Measurements from ENCODE around the gene PPY. TPM values are rescaled to one million over a fixed set of nuclear protein-coding genes. Genes with fewer than 3 reads are reported as not detected.

The PPY gene, protein sequence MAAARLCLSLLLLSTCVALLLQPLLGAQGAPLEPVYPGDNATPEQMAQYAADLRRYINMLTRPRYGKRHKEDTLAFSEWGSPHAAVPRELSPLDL
- not detected for total RNA-seq
- polyA plus RNA-seq (2013, experiment 1 of 2) = not detected
- not detected for polyA plus RNA-seq (2013, experiment 2 of 2)
- long read RNA-seq, experiment 1 = 0 reads
- long read RNA-seq, experiment 2 = 0 reads
- long read RNA-seq, experiment 3 = 0 reads
- long read RNA-seq, experiment 4 = 0 reads

DNA sequence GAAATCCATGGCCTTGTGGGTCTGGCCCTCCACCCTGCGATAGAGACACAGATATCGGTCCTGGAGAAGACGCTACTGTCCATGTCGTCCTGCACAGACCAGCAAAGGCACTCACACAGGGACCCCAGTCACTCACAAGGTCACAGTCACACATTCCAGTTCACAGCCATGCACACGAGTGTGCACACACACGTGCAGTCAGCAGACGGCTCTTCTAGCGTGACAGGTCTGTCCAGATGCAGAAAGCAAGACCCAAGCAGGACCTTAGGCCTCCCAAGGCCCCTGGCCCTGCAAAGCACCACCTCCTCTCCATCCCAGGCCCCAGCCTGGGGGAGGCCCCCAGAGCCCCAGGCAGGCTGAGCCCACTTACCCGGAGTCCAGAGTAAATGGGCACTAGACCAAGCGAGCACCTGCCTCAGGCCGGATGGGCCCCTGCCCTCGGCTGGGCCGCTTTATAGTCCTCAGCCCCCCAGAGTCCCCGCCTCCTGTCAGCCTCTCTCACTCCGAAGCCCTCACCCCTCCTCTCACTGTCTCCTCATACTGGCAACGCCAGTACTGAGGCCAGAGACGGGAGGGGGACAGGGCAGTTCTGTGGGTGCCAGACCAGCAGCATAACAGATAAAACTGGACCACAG lies at the start of gene PPY:
PPY (minus strand) TSS at position 426 of the 635 bp plus-strand sequence. CDS start 822 bp downstream, outside the sequence.
- H3K27me3 ChIP-seq (ENCODE audit: control insufficient read depth, insufficient read depth, low read length, poor library complexity, severe bottlenecking) = peaks cover 27% of the 10 kb centered on the region
- peak; percentile 59 for DNase-seq
- H3K4me1 ChIP-seq (ENCODE audit: control insufficient read depth, insufficient read depth, low read length) = no peaks in the 10 kb centered on the region
- Mint-ChIP-seq H3K4me3 (no peak within 1 kb of the TSS), H3K4me1 (peaks cover 2% of the 10 kb centered on the region), H3K9me3 (no peaks in the 10 kb centered on the region), H3K27ac (no peak within 1 kb of the TSS), H3K27me3 (ENCODE audit: insufficient read depth) (peaks cover 30% of the 10 kb centered on the region), H3K36me3 (ENCODE audit: low read depth) (no peaks in the 10 kb centered on the region)
- no peaks in the 10 kb centered on the region for H3K9me3 ChIP-seq (ENCODE audit: control insufficient read depth, low read length)
- WGBS, 2 experiments (ENCODE audit: insufficient coverage in 1 of 2, insufficient read length in 1 of 2) = 84 to 88% methylated on average over 7 to 17 of the region's 17 CpGs
- H3K4me3 ChIP-seq (ENCODE audit: low read length) = no peak within 1 kb of the TSS
- H3K27ac ChIP-seq (ENCODE audit: low read depth, low read length) = no peak within 1 kb of the TSS
- TF ChIP-seq, protein P1, sequence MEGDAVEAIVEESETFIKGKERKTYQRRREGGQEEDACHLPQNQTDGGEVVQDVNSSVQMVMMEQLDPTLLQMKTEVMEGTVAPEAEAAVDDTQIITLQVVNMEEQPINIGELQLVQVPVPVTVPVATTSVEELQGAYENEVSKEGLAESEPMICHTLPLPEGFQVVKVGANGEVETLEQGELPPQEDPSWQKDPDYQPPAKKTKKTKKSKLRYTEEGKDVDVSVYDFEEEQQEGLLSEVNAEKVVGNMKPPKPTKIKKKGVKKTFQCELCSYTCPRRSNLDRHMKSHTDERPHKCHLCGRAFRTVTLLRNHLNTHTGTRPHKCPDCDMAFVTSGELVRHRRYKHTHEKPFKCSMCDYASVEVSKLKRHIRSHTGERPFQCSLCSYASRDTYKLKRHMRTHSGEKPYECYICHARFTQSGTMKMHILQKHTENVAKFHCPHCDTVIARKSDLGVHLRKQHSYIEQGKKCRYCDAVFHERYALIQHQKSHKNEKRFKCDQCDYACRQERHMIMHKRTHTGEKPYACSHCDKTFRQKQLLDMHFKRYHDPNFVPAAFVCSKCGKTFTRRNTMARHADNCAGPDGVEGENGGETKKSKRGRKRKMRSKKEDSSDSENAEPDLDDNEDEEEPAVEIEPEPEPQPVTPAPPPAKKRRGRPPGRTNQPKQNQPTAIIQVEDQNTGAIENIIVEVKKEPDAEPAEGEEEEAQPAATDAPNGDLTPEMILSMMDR (conservative IDR thresholded peaks at IDR 0.05) = no peak
- H3K9ac ChIP-seq (ENCODE audit: extremely low read depth, low read length, poor library complexity, severe bottlenecking) = no peak within 1 kb of the TSS
- H3K36me3 ChIP-seq (ENCODE audit: control insufficient read depth, insufficient read depth, low read length) = no peaks in the 10 kb centered on the region

DNA sequence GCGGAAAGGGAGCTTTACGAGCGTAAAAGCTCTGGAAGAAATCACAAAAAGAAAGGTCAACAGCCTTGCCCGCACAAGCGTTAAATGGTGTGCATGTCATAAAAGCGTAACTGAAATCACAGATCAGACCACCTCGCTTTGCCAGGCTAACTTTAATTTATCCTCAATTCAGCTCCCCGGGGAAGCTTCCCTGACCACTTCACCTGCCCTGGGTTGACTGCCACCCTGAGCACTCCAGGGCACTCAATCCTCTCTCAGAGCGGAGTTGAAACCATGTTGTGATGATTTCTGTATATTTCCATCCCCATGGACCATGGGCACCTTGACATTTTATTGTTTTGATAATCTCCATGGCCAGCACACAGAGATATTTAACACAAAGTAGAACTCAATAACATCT lies 46.0 kb upstream of the PPY start:
- Histone ChIP-seq H3K4me3 (ENCODE audit: low read length) (no peak overlapping the region), H3K9ac (ENCODE audit: extremely low read depth, low read length, poor library complexity, severe bottlenecking) (no peak overlapping the region), H3K4me1 (ENCODE audit: control insufficient read depth, insufficient read depth, low read length) (no peaks in the 10 kb centered on the region), H3K36me3 (ENCODE audit: control insufficient read depth, insufficient read depth, low read length) (no peaks in the 10 kb centered on the region), H3K9me3 (ENCODE audit: control insufficient read depth, low read length) (no peaks in the 10 kb centered on the region), H3K27ac (ENCODE audit: low read depth, low read length) (no peak overlapping the region), H3K27me3 (ENCODE audit: control insufficient read depth, insufficient read depth, low read length, poor library complexity, severe bottlenecking) (peaks cover 1% of the 10 kb centered on the region)
- Mint-ChIP-seq H3K4me3 (no peak overlapping the region), H3K36me3 (ENCODE audit: low read depth) (no peaks in the 10 kb centered on the region), H3K9me3 (no peaks in the 10 kb centered on the region), H3K4me1 (no peaks in the 10 kb centered on the region), H3K27me3 (ENCODE audit: insufficient read depth) (peaks cover 19% of the 10 kb centered on the region), H3K27ac (no peak overlapping the region)
- TF ChIP-seq, protein P1 (conservative IDR thresholded peaks at IDR 0.05) = no peak
- 93 to 95% methylated on average over 9 of the region's 9 CpGs for WGBS, 2 experiments (ENCODE audit: insufficient coverage in 1 of 2, insufficient read length in 1 of 2)
- no peak for DNase-seq

DNA sequence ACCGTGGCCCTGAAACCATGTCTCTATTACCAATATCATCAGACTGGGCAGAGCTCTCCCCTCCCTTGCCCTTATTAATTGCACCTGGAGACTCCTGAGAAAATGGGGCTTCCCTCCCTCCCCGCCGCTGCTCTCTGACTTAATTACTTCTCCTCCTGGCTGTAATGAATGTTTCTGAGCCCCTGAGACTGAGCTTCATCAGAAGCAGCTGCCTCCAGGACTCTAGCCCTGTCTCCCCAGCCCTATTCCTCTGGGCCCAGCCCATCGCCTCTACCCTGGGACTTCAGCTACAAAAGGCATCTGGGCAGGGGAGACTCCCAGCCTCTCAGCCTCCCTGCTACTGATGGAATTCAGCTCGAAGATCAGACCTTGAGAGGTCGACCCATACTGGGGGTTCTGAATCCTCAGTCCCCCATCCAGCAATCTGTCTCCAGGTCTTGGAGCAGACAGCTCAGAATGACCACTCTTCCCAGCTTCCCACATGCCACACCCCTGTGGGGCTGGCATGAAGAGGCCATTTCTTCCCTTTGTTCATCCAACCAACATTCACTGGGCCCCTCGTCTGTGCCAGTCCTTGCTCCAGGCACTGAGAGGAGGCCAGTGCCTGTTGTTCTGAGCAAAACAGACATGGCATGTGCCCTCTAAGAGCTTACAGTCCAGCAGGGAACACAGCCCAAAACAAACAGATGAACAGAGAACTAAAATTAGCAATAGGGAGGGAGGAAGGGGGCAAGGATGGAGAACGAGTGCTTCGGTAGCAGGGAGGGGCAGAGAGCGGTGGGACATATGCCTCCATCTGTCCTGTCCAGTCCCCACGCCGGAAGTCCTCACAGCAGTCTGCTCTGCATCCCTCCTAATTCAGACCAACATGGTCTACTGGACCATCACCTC lies 45.1 kb upstream of the PPY start:
- H3K4me3 ChIP-seq (ENCODE audit: low read length) = no peak overlapping the region
- no peaks in the 10 kb centered on the region for H3K4me1 ChIP-seq (ENCODE audit: control insufficient read depth, insufficient read depth, low read length)
- H3K27ac Mint-ChIP-seq = no peak overlapping the region
- no peaks in the 10 kb centered on the region for H3K9me3 Mint-ChIP-seq
- H3K4me1 Mint-ChIP-seq = no peaks in the 10 kb centered on the region
- WGBS, 2 experiments (ENCODE audit: insufficient coverage in 1 of 2, insufficient read length in 1 of 2) = 79 to 88% methylated on average over 3 to 12 of the region's 12 CpGs
- H3K27ac ChIP-seq (ENCODE audit: low read depth, low read length) = no peak overlapping the region
- peaks cover 28% of the 10 kb centered on the region for H3K27me3 Mint-ChIP-seq (ENCODE audit: insufficient read depth)
- no peaks in the 10 kb centered on the region for H3K36me3 ChIP-seq (ENCODE audit: control insufficient read depth, insufficient read depth, low read length)
- no peaks in the 10 kb centered on the region for H3K9me3 ChIP-seq (ENCODE audit: control insufficient read depth, low read length)
- no peak overlapping the region for H3K9ac ChIP-seq (ENCODE audit: extremely low read depth, low read length, poor library complexity, severe bottlenecking)
- TF ChIP-seq, protein P1 (conservative IDR thresholded peaks at IDR 0.05) = no peak
- peak; percentile 43 for DNase-seq
- peaks cover 11% of the 10 kb centered on the region for H3K27me3 ChIP-seq (ENCODE audit: control insufficient read depth, insufficient read depth, low read length, poor library complexity, severe bottlenecking)
- no peaks in the 10 kb centered on the region for H3K36me3 Mint-ChIP-seq (ENCODE audit: low read depth)
- H3K4me3 Mint-ChIP-seq = no peak overlapping the region

All from endodermal cell (in vitro differentiated cells).